GM04503 (cell line): ENCODE data around the gene RSAD1.

Experiments
- DNase-seq: peaks from one replicate; pipeline ENCODE4 v3.0.0-alpha.2; 2012; ENCODE audit warnings: low read depth

Gene RSAD1

DNA sequence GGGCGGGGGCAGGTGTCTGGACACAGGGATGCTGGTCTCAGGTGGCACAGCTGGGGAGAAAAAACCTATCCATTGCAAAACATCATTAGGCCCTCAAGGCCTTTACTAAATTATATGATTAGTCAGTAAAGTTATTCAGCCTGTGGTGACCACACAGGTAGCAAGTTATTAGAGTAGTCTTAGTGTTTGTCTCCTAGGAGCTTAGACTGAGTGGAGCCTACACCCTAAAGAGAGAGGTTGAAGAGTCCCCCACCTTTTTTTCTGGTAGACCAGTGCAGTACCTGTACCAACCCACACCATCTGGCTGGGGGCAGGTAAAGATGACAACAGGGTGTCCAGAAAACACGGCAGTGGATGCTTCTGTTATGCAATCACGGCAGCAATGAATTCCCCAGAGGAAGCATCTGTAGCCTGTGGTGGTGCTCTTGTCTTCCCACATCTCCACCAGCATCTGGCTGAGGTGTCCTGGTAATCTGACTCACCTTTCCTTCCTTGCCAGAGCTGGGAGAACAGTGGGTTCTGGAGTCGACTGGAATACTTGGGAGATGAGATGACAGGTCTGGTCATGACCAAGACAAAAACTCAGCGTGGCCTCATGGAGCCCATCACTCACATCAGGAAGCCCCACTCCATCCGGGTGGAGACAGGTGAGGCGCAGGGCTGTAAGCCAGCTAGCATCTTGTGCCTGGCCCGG, 40.6 kb downstream of the RSAD1 start:
- no peak for DNase-seq

DNA sequence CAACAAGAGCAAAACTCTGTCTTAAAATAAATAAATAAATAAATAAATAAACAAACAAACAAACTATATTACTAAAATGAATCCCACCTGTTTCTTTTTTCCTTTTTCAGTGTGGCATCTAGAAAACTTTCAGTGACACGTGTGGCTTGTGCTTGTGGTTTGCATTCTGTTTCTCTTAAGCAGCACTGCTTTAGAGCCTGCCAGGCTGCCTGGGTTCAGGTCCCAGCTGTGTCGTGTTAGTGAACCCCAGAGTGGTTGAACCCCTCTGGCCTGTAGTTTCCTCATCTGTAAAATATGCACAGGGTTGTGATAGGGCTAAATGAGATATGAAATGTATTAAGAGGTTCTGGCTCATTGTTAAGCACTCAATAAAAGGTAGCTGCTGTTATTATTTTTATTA, 41.8 kb downstream of the RSAD1 start:
- DNase-seq = no peak

DNA sequence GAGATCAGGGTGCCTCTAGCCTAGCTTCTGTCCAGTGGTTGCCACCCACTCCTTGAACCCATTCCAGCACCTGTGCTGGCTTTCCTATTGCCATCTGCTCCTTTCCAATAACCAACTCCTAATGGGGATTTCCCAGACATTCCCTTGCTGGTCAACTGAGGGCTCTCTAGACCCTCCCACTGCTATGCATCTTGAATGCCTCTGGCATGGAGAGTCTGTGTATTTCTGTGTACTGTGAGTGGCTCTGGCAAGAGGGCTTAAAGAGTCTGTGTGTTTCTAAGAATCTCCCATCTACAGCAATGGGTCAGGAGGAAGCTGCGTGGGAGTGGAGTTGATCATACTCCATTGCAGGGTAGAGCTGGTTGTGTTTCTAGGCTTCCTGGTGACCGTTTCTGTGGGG, 42.9 kb downstream of the RSAD1 start:
- no peak for DNase-seq

DNA sequence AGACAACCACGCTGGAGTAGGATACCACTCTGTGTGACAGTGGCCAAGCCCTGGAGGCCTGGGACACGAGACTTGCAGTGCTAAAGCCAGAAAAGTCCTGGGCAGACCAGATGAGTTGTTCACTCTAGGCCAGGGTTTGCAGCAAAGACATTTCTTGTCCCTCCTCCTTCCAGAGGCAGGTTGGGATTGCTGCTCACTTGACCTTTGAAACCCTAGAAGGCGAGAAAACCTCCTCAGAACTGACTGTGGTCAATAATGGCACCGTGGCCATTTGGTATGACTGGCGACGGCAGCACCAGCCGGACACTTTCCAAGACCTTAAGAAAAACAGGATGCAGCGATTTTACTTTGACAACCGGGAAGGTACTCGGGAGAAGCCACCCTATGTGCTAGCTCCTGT, 44.1 kb downstream of the RSAD1 start:
- DNase-seq = no peak

DNA sequence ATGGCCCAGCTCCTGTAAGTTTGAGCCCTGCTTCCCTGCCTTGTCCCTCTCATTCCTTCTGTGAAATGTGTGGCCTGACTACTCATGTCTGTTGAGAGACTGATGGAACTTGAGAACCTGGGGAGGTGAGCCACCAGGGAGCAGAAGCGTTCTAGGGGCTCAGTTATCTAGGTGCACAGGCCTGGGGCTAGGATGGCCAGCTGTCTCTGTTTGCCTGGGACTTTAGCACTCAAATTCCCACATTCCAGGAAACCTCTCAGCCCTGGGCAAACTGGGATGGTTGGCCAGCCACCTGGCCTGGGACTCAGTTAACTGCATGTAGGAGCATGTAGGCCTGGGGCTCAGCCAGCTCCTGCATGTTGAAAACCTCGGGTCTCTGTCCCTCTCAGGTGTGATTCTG, 44.5 kb downstream of the RSAD1 start:
- no peak for DNase-seq

DNA sequence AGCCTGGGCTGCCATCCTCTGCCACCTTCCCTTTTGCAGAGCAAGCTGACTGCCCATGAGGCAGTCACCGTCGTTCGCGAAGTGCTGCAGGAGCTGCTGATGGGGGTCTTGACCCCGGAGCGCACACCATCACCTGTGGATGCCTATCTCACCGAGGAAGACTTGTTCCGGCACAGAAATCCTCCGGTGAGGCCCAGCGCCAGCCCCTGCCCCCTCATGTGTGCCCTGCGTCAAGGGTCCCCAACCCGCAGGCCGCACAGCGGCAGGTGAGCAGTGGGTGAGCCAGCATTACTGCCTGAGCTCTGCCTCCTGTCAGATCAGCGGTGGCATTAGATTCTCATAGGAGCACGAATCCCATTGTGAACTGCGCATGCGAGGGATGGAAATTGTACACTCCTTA, 46.2 kb downstream of the RSAD1 start:
- DNase-seq = no peak

DNA sequence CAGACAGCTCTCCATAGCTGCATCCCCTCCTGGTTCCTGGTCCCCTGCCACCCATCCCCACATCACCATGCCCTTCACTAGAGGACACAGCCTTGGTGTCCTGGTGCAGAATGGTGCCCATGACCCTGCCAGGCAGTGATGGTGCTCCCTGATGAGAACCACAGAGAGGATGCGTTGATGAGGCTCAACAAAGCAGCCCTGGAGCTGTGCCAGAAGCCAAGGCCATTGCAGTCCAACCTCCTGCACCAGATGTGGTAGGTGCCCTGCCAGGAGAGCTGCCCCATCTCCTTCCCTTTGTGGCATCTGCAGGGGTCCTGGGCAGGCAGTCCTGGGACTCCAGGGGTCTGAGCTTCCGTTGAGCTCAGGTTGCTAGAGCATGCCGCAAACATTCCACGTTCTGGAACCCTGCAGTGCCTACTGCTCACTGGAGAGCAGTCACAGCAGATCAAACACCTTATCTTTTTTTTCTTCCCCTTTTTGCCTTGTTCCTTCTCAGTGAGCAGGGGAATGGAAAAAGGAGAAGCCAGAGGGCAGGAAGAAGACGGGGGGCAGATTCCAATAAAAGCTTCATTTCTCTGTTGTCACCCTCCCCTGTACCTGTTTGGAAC, 48.6 kb downstream of the RSAD1 start:
- DNase-seq = no peak

DNA sequence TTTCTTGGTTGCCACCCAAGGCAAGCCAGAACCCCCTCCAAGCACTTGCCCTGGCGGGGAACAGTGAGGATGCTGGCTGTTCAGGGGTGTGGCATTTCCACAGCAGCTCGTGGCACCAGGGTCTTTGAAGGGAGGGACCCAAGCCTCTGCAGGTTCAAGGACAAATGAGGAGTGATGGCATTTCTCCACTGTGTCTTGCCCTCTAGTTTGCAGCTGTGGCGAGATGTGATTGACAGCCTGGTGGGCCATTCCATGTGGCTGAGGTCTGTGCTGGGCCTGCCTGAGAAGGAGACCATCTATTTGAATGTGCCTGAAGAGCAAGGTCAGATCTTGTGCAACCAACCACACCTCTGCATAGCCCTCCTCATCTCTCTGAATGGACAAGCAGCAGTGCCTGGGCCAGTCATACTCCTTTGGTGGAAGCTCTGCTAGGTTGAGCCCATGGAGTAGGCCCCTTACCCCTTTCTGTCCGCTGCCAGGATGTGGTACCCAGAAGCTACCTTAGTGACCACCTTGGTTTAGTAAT, 49.4 kb downstream of the RSAD1 start:
- no peak for DNase-seq

DNA sequence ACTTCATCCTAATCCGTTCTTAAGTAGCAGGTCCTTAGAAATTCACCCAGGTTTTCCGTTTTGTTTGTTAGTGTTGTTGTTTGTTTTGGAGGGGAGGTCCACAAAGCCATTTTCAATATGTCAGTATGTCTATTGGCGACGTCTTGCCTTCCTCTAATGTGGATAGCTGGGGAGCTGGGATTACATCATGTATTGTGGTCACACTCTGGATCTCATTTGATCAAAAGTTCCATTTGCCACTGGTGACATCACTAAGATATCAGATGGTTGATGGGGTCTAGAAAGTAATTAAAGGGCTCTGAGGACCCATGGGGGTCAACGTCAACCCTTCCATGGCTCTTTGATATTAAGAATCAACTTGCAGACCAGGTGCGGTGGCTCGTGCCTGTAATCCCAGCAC, 51.2 kb downstream of the RSAD1 start:
- DNase-seq = no peak

DNA sequence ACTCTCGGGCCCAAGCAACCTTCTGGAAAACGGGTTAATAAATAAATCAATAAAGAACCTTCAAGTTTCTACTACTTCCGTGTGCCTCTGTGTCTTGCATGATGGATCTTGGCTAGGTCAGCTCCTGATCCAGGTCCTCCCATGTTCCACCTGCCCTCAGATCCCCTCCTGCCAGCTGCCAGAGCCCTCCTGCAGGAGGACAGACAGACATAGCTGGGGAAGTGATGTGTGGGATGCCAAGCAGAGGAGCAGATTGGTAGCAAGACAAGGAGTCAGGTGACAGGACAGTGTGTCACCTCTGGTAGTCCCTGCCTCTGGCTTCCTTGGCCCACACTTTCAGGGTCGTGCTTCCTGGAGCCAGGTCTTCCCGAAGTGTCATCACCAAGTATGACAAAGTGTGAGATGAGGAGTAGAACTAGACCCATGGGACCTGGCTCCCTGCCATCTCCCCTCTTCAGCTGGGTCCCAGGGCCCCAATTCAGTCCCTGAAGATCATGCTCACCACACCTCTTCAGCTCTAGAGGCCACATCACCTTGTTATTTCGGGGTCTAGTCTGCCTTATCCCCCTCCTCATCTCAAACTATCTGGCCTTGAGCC, 52.9 kb downstream of the RSAD1 start:
- no peak for DNase-seq

DNA sequence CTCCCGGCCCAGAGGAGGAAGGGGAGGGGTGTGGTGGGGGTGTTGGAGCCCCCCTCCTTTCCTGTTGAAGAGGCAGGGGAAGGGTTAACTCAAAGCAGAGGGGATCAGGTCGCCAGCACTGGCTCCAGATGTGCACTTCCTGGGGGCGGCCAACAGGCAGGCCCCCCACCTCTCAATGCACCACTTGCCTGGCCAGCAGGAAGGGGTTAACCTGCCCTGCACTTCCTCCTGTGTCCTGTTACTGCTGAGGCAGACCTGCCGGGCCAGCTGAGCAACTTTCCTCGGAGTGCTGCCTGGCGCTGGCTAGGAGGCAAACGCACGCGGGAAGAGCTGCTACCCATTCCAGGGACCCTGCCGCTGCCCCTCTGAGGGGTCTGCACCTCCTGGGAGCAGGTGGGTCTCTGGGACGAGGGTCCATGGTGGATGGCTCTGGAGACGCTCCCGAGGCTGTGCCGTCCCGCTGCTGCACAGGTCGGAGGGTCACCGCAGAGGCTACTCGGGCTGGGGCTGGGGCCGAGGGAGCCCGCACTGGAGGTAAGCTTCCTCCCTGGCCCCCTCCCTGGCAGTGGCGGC, 53.9 kb downstream of the RSAD1 start, which contains the start of gene EPN3:
Gene EPN3, plus strand, starts transcription at position 284 of the 573 bp plus-strand sequence. CDS start 3,822 bp downstream, outside the sequence.
- DNase-seq = no peak

DNA sequence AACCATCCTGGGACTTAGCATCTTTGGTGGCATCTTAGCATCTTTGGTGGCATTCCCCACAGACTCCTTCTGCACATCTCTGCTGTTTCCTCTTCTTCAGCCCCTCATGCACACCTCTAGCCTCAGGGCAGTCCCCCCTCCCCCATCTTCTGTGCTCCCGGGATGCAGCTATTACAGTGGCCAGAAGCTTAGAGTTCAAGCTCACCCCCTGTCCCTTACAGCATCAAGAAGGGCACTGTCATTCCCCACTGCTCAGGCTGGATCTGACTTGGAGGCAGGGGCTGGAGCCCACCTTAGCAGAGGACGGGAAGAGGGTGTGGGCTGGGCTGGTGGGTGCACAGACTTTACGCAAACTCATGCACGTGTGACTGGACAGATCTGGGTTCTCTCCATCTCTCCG, 54.5 kb downstream of the RSAD1 start:
- DNase-seq = no peak

DNA sequence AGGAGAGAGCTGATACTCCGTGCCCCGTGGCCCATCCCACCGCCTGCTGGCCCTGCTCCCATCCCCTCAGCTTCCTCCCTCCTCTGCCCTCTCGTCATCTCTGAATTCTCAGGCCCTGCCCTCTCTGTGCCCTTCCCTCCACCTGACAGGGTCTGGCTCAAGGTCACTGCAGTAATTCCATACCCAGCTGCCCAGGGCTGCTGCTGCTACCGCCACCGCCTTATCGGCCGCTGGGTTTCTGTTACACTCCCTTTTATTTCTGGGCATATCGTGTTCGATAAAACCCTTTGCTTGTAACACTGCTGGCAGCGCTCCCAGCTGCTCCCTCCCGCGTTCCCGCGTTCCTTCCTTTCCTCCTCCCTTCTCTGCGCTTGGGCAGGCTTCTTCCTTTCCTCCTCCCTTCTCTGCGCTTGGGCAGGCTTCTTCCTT, 55.1 kb downstream of the RSAD1 start:
- no peak for DNase-seq

DNA sequence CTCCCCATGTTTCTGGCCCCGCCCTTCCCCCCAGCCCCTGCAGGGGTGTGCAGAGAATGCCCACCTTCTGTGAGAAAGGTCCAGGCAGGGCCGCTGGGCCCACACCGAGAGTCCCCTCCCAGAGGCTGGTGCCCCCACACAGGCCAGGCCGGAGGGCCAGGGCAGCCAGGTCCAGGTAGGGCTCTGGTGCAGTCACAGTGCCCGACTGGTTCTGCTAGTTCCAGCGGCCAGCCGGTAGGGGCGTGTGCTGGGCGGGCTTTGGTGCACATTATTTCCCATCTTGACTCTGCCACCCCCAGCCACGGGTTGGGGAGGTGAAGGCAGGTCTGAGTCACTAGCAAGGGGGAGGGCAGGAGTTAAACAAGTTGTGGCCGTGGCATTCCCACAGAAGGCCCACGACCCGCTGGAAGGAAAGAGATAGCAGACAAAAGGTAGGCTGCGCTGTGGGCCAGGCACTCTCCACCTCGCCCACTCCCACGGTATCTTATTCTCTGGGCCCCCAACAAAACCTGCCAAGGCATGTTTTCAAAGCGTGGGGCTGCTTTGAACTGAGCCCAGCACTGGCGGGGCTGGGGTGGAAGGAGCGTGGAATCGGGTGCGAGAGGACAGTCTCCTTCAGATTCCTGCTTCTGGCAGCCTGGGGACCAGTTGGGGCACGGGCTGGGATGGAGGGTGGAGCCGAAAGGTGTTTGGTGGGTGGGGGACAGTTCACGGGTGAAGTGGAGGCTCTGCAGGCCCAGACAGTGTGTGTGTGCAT, 55.7 kb downstream of the RSAD1 start:
- no peak for DNase-seq

DNA sequence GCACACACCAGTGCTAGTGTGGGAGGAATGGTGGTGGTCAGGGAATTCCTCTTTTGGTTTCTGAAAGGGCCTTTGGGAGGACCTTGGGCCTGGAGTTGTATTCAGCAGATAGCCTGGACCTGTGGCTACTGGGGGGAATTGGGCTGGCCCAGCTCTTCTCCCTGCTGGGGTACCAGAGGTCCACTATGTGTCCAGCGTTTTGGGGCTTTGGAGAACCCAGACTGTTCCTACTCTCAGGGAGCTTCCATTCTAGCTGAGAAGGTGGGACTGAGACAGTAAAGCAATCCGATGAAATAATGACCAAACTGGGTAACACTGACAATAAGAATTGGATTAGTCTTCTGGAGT, 56.3 kb downstream of the RSAD1 start:
- DNase-seq = no peak

DNA sequence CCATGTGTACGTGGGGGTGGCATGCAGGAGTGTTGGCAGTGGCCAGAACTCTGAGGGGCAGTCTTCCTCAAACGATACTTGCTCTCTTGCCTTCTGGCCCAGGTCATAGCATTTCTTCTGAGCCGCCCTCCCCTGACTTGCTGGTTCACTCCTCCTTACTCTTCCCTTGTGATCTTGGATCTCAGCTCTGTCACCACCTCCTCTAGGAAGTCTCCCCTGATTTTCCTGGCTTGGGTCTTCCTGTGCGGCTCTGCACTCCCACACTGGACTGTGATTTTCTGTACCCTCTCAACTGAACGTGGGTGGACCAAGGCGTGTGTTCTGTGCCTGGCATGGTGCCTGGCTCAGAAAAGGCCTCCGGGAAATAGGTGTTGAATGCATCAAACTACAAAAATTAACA, 56.7 kb downstream of the RSAD1 start:
- DNase-seq = no peak
